OCI-LY7 (cell line): Measurements from ENCODE around the gene LAMA1.

Experiments used
- EZH2phosphoT487 ChIP-seq: fragments of 200-600 bp; sonication (generic); IDR thresholded peaks from 2 replicates; pipeline ENCODE4 v1.6.1; 2018; ENCODE audit warnings: low read depth, borderline replicate concordance, mild to moderate bottlenecking, mixed run types, antibody characterized with exemption, low read length, moderate library complexity, mixed read lengths
- TF ChIP-seq, protein P1 (sequence below): fragments of 200-600 bp; sonication (generic); conservative IDR thresholded peaks from 2 replicates; pipeline ENCODE4 v1.5.1; 2014; ENCODE audit warnings: mild to moderate bottlenecking, antibody characterized with exemption, low read length, moderate library complexity, mixed read lengths

DNA sequence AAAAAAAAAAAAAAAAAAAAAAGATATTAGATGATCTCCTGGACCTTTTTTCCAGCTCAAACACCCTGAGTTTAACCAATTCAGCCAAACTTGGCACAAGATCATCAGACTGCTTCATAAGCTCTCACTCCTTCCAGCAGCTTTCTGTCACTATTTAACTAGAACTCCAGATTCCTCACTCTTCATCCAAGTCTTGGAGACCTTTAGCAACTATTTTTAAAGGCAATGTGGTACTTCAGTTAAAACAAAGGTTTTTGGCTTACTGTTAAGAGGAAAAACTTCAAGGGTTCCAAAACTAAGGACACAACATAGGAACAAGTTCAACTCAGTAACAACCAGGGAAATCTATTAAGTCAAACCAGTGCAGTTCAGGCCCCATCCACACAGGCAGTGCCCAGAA lies 23.2 kb downstream of the LAMA1 start:
- TF ChIP-seq, protein P1, sequence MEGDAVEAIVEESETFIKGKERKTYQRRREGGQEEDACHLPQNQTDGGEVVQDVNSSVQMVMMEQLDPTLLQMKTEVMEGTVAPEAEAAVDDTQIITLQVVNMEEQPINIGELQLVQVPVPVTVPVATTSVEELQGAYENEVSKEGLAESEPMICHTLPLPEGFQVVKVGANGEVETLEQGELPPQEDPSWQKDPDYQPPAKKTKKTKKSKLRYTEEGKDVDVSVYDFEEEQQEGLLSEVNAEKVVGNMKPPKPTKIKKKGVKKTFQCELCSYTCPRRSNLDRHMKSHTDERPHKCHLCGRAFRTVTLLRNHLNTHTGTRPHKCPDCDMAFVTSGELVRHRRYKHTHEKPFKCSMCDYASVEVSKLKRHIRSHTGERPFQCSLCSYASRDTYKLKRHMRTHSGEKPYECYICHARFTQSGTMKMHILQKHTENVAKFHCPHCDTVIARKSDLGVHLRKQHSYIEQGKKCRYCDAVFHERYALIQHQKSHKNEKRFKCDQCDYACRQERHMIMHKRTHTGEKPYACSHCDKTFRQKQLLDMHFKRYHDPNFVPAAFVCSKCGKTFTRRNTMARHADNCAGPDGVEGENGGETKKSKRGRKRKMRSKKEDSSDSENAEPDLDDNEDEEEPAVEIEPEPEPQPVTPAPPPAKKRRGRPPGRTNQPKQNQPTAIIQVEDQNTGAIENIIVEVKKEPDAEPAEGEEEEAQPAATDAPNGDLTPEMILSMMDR, result no peak
- no peak for TF ChIP-seq EZH2phosphoT487
